HG03095 (cell line): ENCODE results near the gene SLC5A4.

ENCODE experiments used
- ATAC-seq: cut with Tn5 transposase; IDR thresholded peaks from one replicate; pipeline ENCODE4 v1.9.1; 2021; ENCODE audit warnings: moderate library complexity; ENCODE audit not compliant: unreplicated experiment

SLC5A4 gene

GRCh38 chr22:32233091-32233490 is 22.1 kb downstream of the SLC5A4 start:
- no peak for ATAC-seq

GRCh38 chr22:32232191-32232830 is 22.8 kb downstream of the SLC5A4 start:
- no peak for ATAC-seq

DNA sequence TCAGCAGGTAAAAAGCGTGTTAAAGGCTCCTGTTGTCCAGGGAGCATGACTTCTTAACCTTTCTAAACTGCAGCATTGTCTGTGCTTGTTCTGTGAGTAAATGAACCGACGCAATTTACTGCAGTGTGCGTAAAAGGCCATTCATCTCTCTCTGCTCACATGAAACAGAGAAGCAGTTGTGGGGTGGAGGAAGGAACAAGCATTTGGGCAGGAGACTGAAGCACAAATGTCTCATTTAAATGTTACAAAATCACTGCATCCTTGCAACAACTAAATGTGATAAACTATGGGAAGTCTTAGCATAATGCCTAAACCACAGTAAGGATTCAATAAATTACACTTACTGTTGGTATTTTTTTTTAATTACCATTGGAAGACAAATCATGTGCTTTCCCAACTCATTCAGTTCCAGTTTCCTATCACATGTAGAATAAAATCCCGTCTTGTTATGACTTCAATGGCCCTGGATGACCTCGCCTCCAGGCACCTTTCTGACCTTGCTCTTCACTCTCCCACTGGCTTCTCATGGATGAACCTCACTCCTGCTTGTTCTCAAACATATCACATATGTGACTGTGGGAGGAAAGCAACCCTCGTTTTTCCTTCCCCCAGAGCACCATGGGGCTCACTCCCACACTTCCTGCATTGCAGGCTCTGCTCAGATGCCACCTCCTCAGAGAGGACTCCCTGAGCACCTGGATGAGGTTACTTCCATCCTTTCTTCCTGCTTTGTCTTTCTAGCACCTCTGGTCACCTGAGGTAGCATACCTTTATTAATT is 28.6 kb downstream of the SLC5A4 start:
- ATAC-seq: no peak

GRCh38 chr22:32222991-32223390 is 32.2 kb downstream of the SLC5A4 start:
- no peak for ATAC-seq

- no peak for ATAC-seq
These were observed 36.1 kb downstream of the SLC5A4 start for GRCh38 chr22:32219026-32219425.

DNA sequence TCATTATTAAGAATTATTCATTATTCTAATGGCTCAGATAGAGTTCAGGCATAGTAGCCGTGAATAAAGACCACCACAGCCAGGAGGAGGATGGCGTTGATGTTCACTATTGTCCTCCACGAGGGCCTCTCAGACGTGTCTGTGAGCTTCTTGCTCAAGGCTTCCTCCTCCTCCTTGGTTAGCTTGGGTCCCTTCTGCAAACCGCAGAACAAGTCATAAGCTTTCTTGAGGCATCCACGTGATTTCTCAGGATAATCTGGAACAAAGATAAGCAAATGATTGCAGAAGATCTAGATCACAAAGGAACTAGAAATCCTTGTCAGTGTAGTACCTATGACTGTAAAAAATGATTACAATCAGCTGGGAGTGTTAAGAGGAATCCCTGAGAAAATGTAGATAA is 36.7 kb downstream of the SLC5A4 start:
- no peak for ATAC-seq

GRCh38 chr22:32217465-32217864 is 37.7 kb downstream of the SLC5A4 start:
- no peak for ATAC-seq

DNA sequence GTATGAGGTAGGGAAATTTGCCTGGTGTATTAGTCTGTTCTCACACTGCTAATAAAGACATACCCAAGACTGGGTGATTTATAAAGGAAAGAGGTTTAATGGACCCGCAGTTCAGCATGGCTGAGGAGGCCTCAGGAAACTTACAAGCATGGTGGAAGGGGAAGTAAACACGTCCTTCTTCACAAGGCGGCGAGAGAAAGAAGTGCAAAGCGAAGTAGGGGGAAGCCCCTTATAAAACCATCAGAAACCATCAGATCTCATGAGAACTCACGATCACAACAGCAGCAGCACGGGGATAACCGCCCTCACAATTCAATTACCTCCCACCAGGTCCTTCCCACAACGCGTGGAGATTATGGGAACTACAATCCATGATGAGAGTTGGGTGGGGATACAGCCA is 38.2 kb downstream of the SLC5A4 start:
- ATAC-seq: no peak

DNA sequence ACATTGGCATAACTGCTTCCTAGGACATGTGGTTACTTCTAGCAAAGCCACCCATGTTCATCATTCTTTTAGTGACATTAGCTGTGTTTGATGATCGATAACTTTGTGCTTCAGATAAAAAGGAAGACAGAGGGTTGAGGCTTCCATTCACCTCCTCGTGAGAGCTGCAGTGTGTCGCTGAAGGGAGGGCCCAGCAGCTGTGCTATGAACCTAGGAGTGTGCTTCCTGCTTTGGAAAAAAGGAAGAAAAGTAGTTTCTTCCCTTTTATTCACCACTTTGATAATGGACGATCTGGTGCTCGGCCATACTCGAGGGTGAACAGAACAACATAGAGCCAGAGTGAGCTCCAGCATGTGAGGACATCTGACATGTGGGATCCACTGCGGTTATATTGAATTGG is 44.1 kb downstream of the SLC5A4 start:
- ATAC-seq: no peak

DNA sequence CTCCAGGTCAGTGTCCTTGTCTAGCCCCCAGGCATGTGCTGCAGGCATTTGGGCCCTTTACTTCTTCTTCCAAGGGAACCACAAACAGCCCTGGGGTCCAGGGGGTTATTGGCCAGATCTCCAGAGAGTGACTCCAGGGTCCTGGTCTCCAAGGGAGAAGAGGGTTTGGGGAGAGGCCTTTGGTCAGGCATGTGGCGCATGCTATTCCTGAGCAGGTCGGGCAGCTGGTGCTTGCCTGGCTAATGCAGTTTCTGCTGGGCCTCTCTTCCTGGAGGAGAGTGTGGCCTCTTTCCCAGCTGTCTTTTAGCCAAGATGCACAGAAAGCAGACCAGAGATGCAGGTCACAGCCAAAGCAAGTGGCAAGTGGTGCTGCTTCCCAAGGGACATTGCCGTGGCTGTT is 46.5 kb downstream of the SLC5A4 start:
- ATAC-seq: no peak

- ATAC-seq: no peak
These were observed 47.1 kb downstream of the SLC5A4 start for GRCh38 chr22:32207971-32208480.

DNA sequence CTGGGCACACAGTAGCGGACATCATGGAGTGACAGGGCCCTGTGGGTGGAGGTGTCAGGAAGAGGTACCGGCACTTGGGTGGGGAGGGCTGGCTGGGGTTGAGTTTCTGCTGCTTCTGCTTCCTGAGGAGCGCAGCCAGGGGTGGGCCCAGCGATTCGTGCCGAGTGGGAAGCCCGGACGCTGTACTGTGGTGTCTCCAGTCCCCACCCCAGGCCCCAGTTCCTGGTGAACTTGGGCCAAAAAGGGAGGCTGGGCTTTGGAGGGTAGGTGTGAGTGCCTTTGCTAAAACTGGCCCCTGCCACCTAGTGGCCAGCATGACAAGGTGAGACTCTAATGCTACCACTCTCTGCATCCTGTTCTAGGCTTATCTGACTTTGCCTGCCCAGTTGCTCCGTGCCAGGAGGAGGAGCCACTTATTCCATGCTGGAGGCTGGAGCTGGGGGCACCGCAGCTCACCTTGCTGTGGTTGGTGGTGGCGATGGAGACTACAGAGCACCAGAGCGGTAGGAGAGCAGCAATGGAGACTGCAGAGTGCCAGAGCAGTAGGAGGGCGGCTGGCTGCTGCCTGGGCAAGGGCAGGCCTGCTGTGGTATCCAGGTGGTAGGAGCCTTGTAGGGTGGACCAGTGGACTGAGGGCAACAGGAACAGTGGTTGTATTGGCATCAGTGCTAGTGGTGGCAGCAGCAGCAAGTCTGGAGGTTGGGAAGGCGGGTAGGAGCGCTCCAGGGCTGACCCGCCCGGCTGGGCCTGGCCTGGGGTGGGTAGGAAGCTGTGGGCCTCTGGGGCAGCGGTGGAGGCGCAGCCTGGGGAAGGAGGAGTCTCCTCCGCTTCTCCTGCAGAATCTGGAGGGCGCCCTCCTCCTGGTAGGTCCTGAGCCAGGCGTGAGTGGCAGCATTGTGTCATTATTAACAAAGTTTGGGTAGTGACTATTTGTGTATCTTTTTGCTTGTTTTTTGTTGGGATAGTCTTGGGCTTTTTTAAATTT is 48.1 kb downstream of the SLC5A4 start:
- ATAC-seq: no peak

GRCh38 chr22:32205974-32206773 is 49.0 kb downstream of the SLC5A4 start:
- no peak for ATAC-seq

- no peak for ATAC-seq
These were observed 50.1 kb downstream of the SLC5A4 start, which contains the start of gene RFPL2 for GRCh38 chr22:32204856-32205722. Gene RFPL2 (minus strand): TSS chr22:32205073. CDS start chr22:32202451, 2,622 bp downstream.

- ATAC-seq: no peak
These were observed 50.9 kb downstream of the SLC5A4 start for GRCh38 chr22:32204040-32204855.

- no peak for ATAC-seq
These were observed 51.7 kb downstream of the SLC5A4 start for GRCh38 chr22:32203181-32204039.

DNA sequence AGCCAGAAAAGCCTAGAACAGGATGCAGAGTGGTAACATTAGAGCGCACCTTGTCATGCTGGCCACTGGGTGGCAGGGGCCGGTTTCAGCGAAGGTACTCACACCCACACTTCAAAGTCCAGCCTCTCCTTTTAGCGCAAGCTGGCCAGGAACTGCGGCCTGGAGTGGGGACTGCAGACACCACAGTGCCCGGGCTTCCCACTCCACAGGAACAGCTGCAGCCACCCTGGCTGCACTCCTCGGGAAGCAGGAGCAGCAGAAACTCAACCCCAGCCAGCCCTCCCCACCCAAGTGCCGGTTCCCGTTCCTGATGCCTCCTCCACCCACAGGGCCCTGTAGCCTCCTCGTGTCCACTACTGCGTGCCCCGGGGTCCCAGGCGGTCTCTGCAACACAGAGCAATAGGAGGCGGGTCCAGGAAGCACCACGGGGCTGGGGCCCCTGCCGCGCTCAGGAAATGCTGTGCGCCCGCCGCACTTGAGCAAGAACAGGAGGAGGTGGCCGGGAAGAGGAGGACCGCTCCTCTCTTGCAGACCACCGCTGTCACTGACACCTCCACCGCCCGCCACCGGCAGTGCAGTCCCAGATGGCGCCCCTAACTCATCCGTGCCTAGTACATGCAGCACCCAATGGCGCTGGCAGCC is 52.5 kb downstream of the SLC5A4 start:
- no peak for ATAC-seq
